Glutamatergic neuron (in vitro differentiated cells): Measurements from ENCODE around the gene CIC. TPM values are rescaled to one million over a fixed set of nuclear protein-coding genes. Genes with fewer than 3 reads are reported as not detected.

ENCODE experiments used
- DNase-seq: peaks from one replicate; pipeline ENCODE4 v3.0.0; 2022
- H3K27ac Mint-ChIP-seq: one replicate; pipeline ENCODE4 v1.8.0; 2020; ENCODE audit warnings: mild to moderate bottlenecking, mixed read lengths, inconsistent platforms; ENCODE audit not compliant: unreplicated experiment
- H3K27me3 Mint-ChIP-seq: one replicate; pipeline ENCODE4 v1.8.0; 2020; ENCODE audit warnings: mild to moderate bottlenecking, moderate library complexity, mixed read lengths, inconsistent platforms; ENCODE audit not compliant: unreplicated experiment
- H3K36me3 Mint-ChIP-seq: one replicate; pipeline ENCODE4 v1.8.0; 2020; ENCODE audit warnings: mild to moderate bottlenecking, mixed read lengths, inconsistent platforms; ENCODE audit not compliant: unreplicated experiment
- H3K4me1 Mint-ChIP-seq: one replicate; pipeline ENCODE4 v1.8.0; 2020; ENCODE audit warnings: mild to moderate bottlenecking, low read depth, mixed read lengths, inconsistent platforms; ENCODE audit not compliant: unreplicated experiment
- H3K4me3 Mint-ChIP-seq: one replicate; pipeline ENCODE4 v1.8.0; 2020; ENCODE audit warnings: mild to moderate bottlenecking, mixed read lengths, inconsistent platforms; ENCODE audit not compliant: unreplicated experiment
- H3K9me3 Mint-ChIP-seq: one replicate; pipeline ENCODE4 v1.8.0; 2020; ENCODE audit warnings: mild to moderate bottlenecking, moderate library complexity, mixed read lengths, inconsistent platforms; ENCODE audit not compliant: unreplicated experiment
- CTCF ChIP-seq: fragments of 200-600 bp; sonication (generic); IDR thresholded peaks from one replicate; pipeline ENCODE4 v1.5.0; 2021; ENCODE audit not compliant: partially characterized antibody, unreplicated experiment
- total RNA-seq: library from RNA; stranded (reverse); fragmentation: NEBNext Ultra II Directional; extraction: Animal tissue kit (Norgen Biotek cat#: 25700); gene quantifications from one replicate; pipeline ENCODE4 v1.2.1, GENCODE V29; 2021; ENCODE audit not compliant: unreplicated experiment

CIC gene
- total RNA-seq, 1 donor from 2014 or later, result 150 TPM

- Mint-ChIP-seq H3K27ac (no peak overlapping the region), H3K4me1 (peaks cover 17% of the 10 kb centered on the region), H3K4me3 (no peak overlapping the region), H3K9me3 (peaks cover 17% of the 10 kb centered on the region), H3K36me3 (no peaks in the 10 kb centered on the region), H3K27me3 (peaks cover 20% of the 10 kb centered on the region)
- TF ChIP-seq CTCF, result no peak
- DNase-seq, result peak; percentile 71
Measured at GRCh38 chr19:42284066-42284501, 15.0 kb downstream of the CIC start.

GRCh38 chr19:42284591-42285341 lies 15.7 kb downstream of the CIC start:
- H3K27me3 Mint-ChIP-seq, result peaks cover 14% of the 10 kb centered on the region
- peak overlapping the region; percentile 97 for H3K4me3 Mint-ChIP-seq
- no peak for TF ChIP-seq CTCF
- peaks cover 13% of the 10 kb centered on the region for H3K9me3 Mint-ChIP-seq
- peaks cover 12% of the 10 kb centered on the region for H3K4me1 Mint-ChIP-seq
- DNase-seq, result no peak
- peak overlapping the region; percentile 86 for H3K27ac Mint-ChIP-seq
- H3K36me3 Mint-ChIP-seq, result no peaks in the 10 kb centered on the region

- TF ChIP-seq CTCF, result no peak
- Mint-ChIP-seq H3K4me3 (peak overlapping the region; percentile 97), H3K27me3 (peaks cover 14% of the 10 kb centered on the region), H3K36me3 (no peaks in the 10 kb centered on the region), H3K4me1 (peaks cover 12% of the 10 kb centered on the region), H3K9me3 (peaks cover 13% of the 10 kb centered on the region), H3K27ac (peak overlapping the region; percentile 86)
- no peak for DNase-seq
Measured at GRCh38 chr19:42285541-42285941, 16.5 kb downstream of the CIC start.

- Mint-ChIP-seq H3K9me3 (peaks cover 13% of the 10 kb centered on the region), H3K27ac (peak overlapping the region; percentile 86), H3K36me3 (no peaks in the 10 kb centered on the region), H3K27me3 (peaks cover 14% of the 10 kb centered on the region), H3K4me3 (peak overlapping the region; percentile 97), H3K4me1 (peaks cover 12% of the 10 kb centered on the region)
- no peak for TF ChIP-seq CTCF
- DNase-seq, result no peak
Measured at GRCh38 chr19:42285988-42286348, 16.9 kb downstream of the CIC start.

- Mint-ChIP-seq H3K27me3 (peaks cover 14% of the 10 kb centered on the region), H3K4me3 (peak overlapping the region; percentile 97), H3K4me1 (peaks cover 12% of the 10 kb centered on the region), H3K9me3 (peaks cover 13% of the 10 kb centered on the region), H3K27ac (peak overlapping the region; percentile 86), H3K36me3 (peaks cover under 1% of the 10 kb centered on the region)
- no peak for DNase-seq
- TF ChIP-seq CTCF, result no peak
Measured at GRCh38 chr19:42286349-42287016, 17.4 kb downstream of the CIC start.
